HepG2 (cell line): ENCODE data around the gene TMEM214. TPM values are rescaled to one million over a fixed set of nuclear protein-coding genes. Genes with fewer than 3 reads are reported as not detected.

Source experiments
- ATF6 ChIP-seq: sonication (generic); formaldehyde crosslinking; conservative IDR thresholded peaks from 2 replicates; pipeline ENCODE4 v1.4.0; 2020; ENCODE audit warnings: missing genetic modification reagents
- FOXA3 ChIP-seq: IDR thresholded peaks from 2 replicates; pipeline ENCODE4 v1.6.1; 2016; ENCODE audit warnings: missing genetic modification reagents, missing compliant biosample characterization
- HDAC6 ChIP-seq: fragments of 200-600 bp; sonication (generic); IDR thresholded peaks from 2 replicates; pipeline ENCODE4 v1.7.0; 2017; ENCODE audit warnings: mild to moderate bottlenecking, antibody characterized with exemption, low read length, low read depth
- HHEX ChIP-seq: IDR thresholded peaks from 2 replicates; pipeline ENCODE4 v1.6.1; 2016; ENCODE audit warnings: control low read depth
- HNF1B ChIP-seq: sonication (generic); formaldehyde crosslinking; IDR thresholded peaks from 2 replicates; pipeline ENCODE4 v1.5.1; 2020; ENCODE audit warnings: mild to moderate bottlenecking, moderate library complexity, missing genetic modification reagents
- HOXA5 ChIP-seq: sonication (generic); formaldehyde crosslinking; IDR thresholded peaks from 2 replicates; pipeline ENCODE4 v1.4.0; 2020; ENCODE audit warnings: missing genetic modification reagents
- IRX3 ChIP-seq: sonication (generic); formaldehyde crosslinking; IDR thresholded peaks from 2 replicates; pipeline ENCODE4 v1.8.1; 2023; ENCODE audit warnings: mild to moderate bottlenecking, low read depth, missing genetic modification reagents, borderline replicate concordance
- KAT7 ChIP-seq: IDR thresholded peaks from 2 replicates; pipeline ENCODE4 v1.6.1; 2018; ENCODE audit warnings: borderline replicate concordance, missing compliant biosample characterization
- KDM5B ChIP-seq: sonication (generic); formaldehyde crosslinking; IDR thresholded peaks from 2 replicates; pipeline ENCODE4 v1.4.0; 2020; ENCODE audit warnings: missing genetic modification reagents, mild to moderate bottlenecking, borderline replicate concordance
- MTERF4 ChIP-seq: sonication (generic); formaldehyde crosslinking; IDR thresholded peaks from 2 replicates; pipeline ENCODE4 v1.8.0; 2023; ENCODE audit warnings: mild to moderate bottlenecking, missing genetic modification reagents
- NCOA5 ChIP-seq: sonication (generic); formaldehyde crosslinking; IDR thresholded peaks from 2 replicates; pipeline ENCODE4 v1.4.0; 2020; ENCODE audit warnings: missing genetic modification reagents
- NFE2L1 ChIP-seq: sonication (generic); formaldehyde crosslinking; IDR thresholded peaks from 2 replicates; pipeline ENCODE4 v1.4.0; 2020; ENCODE audit warnings: missing genetic modification reagents, mild to moderate bottlenecking, borderline replicate concordance
- NR1H2 ChIP-seq: sonication (generic); formaldehyde crosslinking; IDR thresholded peaks from 2 replicates; pipeline ENCODE4 v1.8.1; 2022; ENCODE audit warnings: low read depth, missing genetic modification reagents, borderline replicate concordance
- REPIN1 ChIP-seq: sonication (generic); formaldehyde crosslinking; IDR thresholded peaks from 2 replicates; pipeline ENCODE4 v1.8.0; 2022; ENCODE audit warnings: missing genetic modification reagents, low read depth, mild to moderate bottlenecking, borderline replicate concordance
- ZFP37 ChIP-seq: sonication (generic); formaldehyde crosslinking; IDR thresholded peaks from 2 replicates; pipeline ENCODE4 v1.4.0; 2020; ENCODE audit warnings: missing genetic modification reagents, borderline replicate concordance
- ZMYM4 ChIP-seq: sonication (generic); formaldehyde crosslinking; IDR thresholded peaks from 2 replicates; pipeline ENCODE4 v1.8.1; 2023; ENCODE audit warnings: mild to moderate bottlenecking, missing genetic modification reagents
- ZNF276 ChIP-seq: sonication (generic); formaldehyde crosslinking; IDR thresholded peaks from 2 replicates; pipeline ENCODE4 v1.4.0; 2020; ENCODE audit warnings: mild to moderate bottlenecking, low read depth, missing genetic modification reagents
- ZNF572 ChIP-seq: sonication (generic); formaldehyde crosslinking; IDR thresholded peaks from 2 replicates; pipeline ENCODE4 v1.5.1; 2020; ENCODE audit warnings: mild to moderate bottlenecking, missing genetic modification reagents
- ZNF749 ChIP-seq: sonication (generic); formaldehyde crosslinking; IDR thresholded peaks from 2 replicates; pipeline ENCODE4 v1.8.0; 2022; ENCODE audit warnings: mild to moderate bottlenecking, missing genetic modification reagents, moderate library complexity, borderline replicate concordance
- ZXDC ChIP-seq: sonication (generic); formaldehyde crosslinking; IDR thresholded peaks from 2 replicates; pipeline ENCODE4 v1.5.0; 2020; ENCODE audit warnings: mild to moderate bottlenecking, missing genetic modification reagents
- polyA plus RNA-seq, 8 experiments: library from polyadenylated mRNA; depleted of rRNA in 3 of 8; stranded (reverse) in 7 of 8; unstranded in 1 of 8; fragments of >200 nt; fragmentation: Illumina TruSeq in 4 of 8; extraction: Trizol in 4 of 8; gene quantifications; 2 replicates each; pipeline versions ENCODE4 v1.2.1 to v1.2.3, GENCODE V29; 2011 to 2016; ENCODE audit warnings: low read depth in 4 of 8, missing spikeins in 1 of 8, mixed read lengths in 1 of 8; ENCODE audit not compliant: insufficient read depth in 1 of 8
- total RNA-seq, 5 experiments: library from RNA; depleted of rRNA; stranded (reverse); fragments of >200 nt; fragmentation: Illumina TruSeq; extraction: Trizol; gene quantifications; 2 replicates each; pipeline ENCODE4 v1.2.3, GENCODE V29; 2016; ENCODE audit warnings: low read depth in 1 of 5

Gene TMEM214
- total and polyA plus RNA-seq, 2 of the 13 experiments (the other 11 are each of a cell fraction or from before 2014, with no cell fraction given): 58.3 to 132 TPM

- TF ChIP-seq ZXDC (CRISPR knock-in tag) (no peak), NFE2L1 (no peak), KAT7 (no peak), ZNF572 (CRISPR knock-in tag) (no peak), NR1H2 (CRISPR knock-in tag) (no peak), IRX3 (CRISPR knock-in tag) (no peak), MTERF4 (CRISPR knock-in tag) (no peak), ATF6 (no peak), REPIN1 (CRISPR knock-in tag) (no peak), HHEX (CRISPR knock-in tag) (no peak), FOXA3 (0 out of 2 replicates have a peak, but pooled peaks have one; percentile 8), HNF1B (no peak), ZNF749 (no peak), HOXA5 (no peak), ZMYM4 (CRISPR knock-in tag) (no peak; the same call in 1 of the 2 replicates), NCOA5 (CRISPR knock-in tag) (no peak), ZFP37 (CRISPR knock-in tag) (no peak), HDAC6 (no peak), KDM5B (no peak), ZNF276 (no peak)
Measured at GRCh38 chr2:27016801-27017325, 15.9 kb upstream of the TMEM214 start (continued).
